ENCODE measurements around the gene WDR83.

WDR83 gene

GRCh38 chr19:12646551-12646950 is 20.1 kb upstream of the WDR83 start:
- in situ Hi-C loops (cut with HindIII; ENCODE audit: low sequenced_read_pairs): no loop called here
- no peak for TF ChIP-seq CTCF (IDR thresholded peaks at IDR 0.05; ENCODE audit: low read depth, low read length, missing control alignments)
- no peak for DNase-seq (ENCODE audit: low read depth)
- H3K4me3 ChIP-seq (ENCODE audit: low read depth, low read length): no peak overlapping the region

GRCh38 chr19:12647047-12647446 is 19.6 kb upstream of the WDR83 start:
- H3K4me3 ChIP-seq (ENCODE audit: low read depth, low read length): no peak overlapping the region
- DNase-seq (ENCODE audit: low read depth): no peak
- in situ Hi-C loops (cut with HindIII; ENCODE audit: low sequenced_read_pairs): no loop called here
- TF ChIP-seq CTCF (IDR thresholded peaks at IDR 0.05; ENCODE audit: low read depth, low read length, missing control alignments): no peak

DNA sequence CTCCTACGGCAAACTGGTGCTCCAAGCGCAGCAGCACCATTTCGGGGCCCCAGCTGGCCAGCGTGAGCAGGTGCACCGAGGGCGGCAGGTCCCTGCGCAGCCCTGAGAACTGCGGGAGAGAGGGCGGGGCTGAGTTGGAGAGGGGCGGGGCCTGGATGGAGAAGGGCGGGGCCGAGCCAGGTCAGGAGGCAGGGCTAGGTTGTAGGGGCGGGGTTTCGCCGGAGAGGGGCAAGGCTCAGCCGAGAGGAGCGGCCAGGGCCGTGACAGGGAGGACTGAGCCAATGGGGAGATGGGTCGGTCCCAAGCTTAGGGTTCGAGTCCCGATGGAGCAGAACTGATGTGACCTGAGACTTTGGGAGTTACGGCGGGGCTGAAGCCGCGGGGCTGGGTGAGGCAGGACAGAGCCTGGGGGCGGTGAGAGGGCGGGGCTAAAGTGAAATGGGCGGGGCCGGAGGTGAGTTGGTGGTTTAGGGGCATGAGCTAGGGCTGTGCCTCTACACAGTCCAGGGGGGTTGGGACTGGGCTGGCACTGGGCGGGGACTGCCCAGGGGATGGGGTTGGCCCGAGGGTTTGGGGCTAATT is 19.0 kb upstream of the WDR83 start:
- DNase-seq (ENCODE audit: low read depth): no peak
- H3K4me3 ChIP-seq (ENCODE audit: low read depth, low read length): no peak overlapping the region
- no peak for TF ChIP-seq CTCF (IDR thresholded peaks at IDR 0.05; ENCODE audit: low read depth, low read length, missing control alignments)
- in situ Hi-C loops (cut with HindIII; ENCODE audit: low sequenced_read_pairs): no loop called here

- DNase-seq (ENCODE audit: low read depth): no peak
- in situ Hi-C loops (cut with HindIII; ENCODE audit: low sequenced_read_pairs): no loop called here
- TF ChIP-seq CTCF (IDR thresholded peaks at IDR 0.05; ENCODE audit: low read depth, low read length, missing control alignments): peak; percentile 38
- peak overlapping the region; percentile 12 for H3K4me3 ChIP-seq (ENCODE audit: low read depth, low read length)
These were observed 18.5 kb upstream of the WDR83 start for GRCh38 chr19:12648088-12648487.

DNA sequence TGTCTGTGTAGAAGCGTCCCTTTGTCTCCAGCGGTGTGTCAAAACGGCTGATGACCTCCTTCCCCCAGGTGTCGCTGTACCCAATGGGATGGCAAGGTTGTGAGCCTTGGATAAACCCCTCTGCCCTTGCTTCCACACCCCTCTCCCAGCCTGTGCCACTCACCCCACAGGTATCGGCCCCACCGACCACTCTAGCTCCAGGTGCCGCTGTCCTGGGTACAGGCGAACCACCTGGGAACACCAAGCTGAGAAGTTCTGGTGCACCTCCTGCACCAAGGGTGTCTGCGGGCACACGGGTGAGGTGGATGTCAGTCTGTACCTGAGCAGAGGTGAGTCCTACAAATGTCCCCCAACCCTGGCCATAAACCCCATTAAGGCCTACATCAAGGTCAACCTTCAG is 16.7 kb upstream of the WDR83 start:
- no peak for DNase-seq (ENCODE audit: low read depth)
- H3K4me3 ChIP-seq (ENCODE audit: low read depth, low read length): no peak overlapping the region
- TF ChIP-seq CTCF (IDR thresholded peaks at IDR 0.05; ENCODE audit: low read depth, low read length, missing control alignments): no peak
- in situ Hi-C loops (cut with HindIII; ENCODE audit: low sequenced_read_pairs): no loop called here

DNA sequence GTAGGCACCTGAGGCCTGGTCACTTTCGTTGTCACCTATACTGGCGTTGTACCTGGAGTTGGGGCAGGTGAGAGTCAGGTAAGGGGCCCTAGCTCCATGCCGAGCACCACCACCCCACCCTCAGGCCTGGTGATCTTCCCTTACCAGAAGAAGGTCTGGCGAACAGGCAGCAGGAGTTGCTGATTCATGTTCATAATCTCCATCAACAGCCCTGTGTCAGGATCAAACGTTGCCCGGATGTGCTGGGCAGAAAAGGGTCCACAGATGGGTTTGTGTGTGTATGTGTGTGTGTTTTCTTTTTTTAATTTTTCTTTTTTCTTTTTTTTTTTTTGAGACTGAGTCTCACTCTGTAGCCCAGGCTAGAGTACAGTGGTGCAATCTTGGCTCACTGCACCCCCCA is 14.4 kb upstream of the WDR83 start:
- in situ Hi-C loops (cut with HindIII; ENCODE audit: low sequenced_read_pairs): no loop called here
- DNase-seq (ENCODE audit: low read depth): no peak
- H3K4me3 ChIP-seq (ENCODE audit: low read depth, low read length): no peak overlapping the region
- no peak for TF ChIP-seq CTCF (IDR thresholded peaks at IDR 0.05; ENCODE audit: low read depth, low read length, missing control alignments)

DNA sequence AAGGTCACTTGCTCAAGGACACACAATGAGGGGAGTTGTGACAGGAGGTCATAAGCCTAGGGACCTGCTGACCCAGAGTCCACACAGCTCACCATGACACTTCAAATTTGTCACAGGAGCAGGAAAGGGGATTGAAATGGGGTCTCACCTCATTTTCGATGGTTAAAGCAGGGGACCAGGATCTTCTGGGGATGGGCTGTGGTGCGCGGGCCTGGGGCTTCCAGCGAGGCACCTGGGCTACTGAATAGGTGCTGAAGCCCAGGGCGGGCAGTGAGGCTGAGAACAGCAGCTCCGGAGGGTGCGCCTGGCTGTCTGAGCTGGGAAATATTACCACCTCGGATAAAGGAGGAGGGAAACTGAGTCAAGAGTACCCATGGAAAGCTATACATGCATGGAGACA is 11.1 kb upstream of the WDR83 start:
- TF ChIP-seq CTCF (IDR thresholded peaks at IDR 0.05; ENCODE audit: low read depth, low read length, missing control alignments): no peak
- H3K4me3 ChIP-seq (ENCODE audit: low read depth, low read length): no peak overlapping the region
- in situ Hi-C loops (cut with HindIII; ENCODE audit: low sequenced_read_pairs): no loop called here
- no peak for DNase-seq (ENCODE audit: low read depth)
